ENCODE data around the gene NKRF.

Gene NKRF

DNA sequence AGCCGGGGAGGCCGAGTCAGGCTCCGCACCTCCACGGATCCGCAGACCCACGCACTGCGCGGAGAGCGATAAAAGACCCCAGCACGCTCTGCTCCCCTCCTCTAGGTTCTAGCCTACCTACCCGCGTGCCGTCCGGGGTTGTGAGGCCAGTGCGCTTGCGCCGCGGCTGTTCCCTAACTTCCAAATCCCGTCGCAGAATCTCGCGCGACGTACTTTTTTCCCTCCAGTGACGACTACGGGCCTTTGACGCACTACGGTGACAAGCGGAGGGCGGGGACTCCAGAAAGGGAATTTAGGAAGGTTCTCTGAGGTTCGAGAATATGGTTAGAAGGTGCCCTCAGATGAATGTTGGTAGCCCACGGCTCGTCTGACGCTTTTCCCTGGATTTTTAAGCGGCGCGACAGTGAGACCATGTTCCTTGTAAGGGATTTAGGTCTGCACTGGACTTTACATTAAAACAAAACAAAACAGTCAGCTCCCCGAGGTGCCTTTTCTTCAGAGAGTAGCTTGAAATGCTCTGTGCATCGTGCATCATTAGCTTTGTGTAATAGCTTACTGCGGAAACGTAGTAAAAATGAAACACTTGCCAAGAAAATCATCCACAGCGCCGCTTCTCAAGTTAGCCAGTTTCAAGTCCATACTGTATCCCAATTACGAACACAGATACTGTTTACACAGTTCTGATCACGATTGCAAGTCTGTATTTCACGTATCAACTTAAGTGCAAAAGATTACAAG, at the start of gene NKRF:
Gene NKRF (minus strand): TSS at position 145 of the 738 bp plus-strand sequence.
- DNase-seq (ENCODE audit: low read depth), result peak; percentile 81

GRCh38 chrX:119655125-119655524, 48.9 kb upstream of the NKRF start:
- in situ Hi-C loops (cut with HindIII; ENCODE audit: low sequenced_read_pairs), result no loop called here
- TF ChIP-seq, protein P1, sequence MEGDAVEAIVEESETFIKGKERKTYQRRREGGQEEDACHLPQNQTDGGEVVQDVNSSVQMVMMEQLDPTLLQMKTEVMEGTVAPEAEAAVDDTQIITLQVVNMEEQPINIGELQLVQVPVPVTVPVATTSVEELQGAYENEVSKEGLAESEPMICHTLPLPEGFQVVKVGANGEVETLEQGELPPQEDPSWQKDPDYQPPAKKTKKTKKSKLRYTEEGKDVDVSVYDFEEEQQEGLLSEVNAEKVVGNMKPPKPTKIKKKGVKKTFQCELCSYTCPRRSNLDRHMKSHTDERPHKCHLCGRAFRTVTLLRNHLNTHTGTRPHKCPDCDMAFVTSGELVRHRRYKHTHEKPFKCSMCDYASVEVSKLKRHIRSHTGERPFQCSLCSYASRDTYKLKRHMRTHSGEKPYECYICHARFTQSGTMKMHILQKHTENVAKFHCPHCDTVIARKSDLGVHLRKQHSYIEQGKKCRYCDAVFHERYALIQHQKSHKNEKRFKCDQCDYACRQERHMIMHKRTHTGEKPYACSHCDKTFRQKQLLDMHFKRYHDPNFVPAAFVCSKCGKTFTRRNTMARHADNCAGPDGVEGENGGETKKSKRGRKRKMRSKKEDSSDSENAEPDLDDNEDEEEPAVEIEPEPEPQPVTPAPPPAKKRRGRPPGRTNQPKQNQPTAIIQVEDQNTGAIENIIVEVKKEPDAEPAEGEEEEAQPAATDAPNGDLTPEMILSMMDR (IDR thresholded peaks at IDR 0.05; ENCODE audit: low read depth, low read length, missing control alignments), result no peak
- H3K4me3 ChIP-seq (ENCODE audit: low read depth, low read length), result no peak overlapping the region
- peak; percentile 13 for DNase-seq (ENCODE audit: low read depth)

More for the DNA sequence above, at the start of gene NKRF:
- TF ChIP-seq, protein P1 (IDR thresholded peaks at IDR 0.05; ENCODE audit: low read depth, low read length, missing control alignments), result no peak
- H3K4me3 ChIP-seq (ENCODE audit: low read depth, low read length), result peak within 1 kb of the TSS; percentile 71
- in situ Hi-C loops (cut with HindIII; ENCODE audit: low sequenced_read_pairs), result no loop called here

DNA sequence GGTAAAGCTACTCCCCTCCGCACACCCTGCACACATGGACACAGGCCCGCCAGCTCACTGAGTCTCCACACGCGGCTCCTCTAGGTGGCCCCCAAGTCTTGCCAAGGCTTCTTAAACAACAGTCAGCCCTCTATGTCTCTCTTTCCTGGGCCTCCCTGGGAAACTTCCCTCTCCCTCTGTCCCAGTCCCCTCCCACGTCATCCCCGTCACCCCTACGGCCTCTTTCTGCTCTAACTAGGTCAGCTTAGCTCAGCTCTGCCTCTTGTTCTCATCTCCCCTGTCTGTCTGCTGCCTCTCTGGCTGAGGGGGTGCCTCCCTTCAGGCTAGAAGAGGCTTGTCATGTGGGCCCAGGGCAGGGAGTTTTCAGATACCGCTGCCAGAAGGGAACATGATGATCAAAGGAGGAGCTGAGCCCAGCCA, 47.9 kb upstream of the NKRF start:
- in situ Hi-C loops (cut with HindIII; ENCODE audit: low sequenced_read_pairs), result no loop called here
- DNase-seq (ENCODE audit: low read depth), result no peak
- H3K4me3 ChIP-seq (ENCODE audit: low read depth, low read length), result no peak overlapping the region
- TF ChIP-seq, protein P1 (IDR thresholded peaks at IDR 0.05; ENCODE audit: low read depth, low read length, missing control alignments), result no peak

DNA sequence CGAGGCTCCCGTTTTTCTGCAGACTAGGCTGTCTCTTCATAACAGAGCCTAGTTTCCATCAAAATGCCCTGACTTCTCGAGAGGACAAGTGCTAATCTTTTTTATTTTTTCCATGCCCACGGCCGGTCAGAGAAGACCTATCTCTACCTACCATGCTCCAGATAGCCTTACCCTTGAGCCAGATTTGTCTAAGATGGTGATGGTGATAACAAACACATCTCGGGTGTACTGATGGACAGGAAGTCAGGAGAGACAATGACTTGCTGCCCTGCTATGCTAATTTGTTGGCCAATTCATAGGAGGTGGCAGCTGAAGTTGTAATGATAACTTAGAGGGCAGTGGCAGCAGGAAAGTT, 42.2 kb upstream of the NKRF start:
- TF ChIP-seq, protein P1 (IDR thresholded peaks at IDR 0.05; ENCODE audit: low read depth, low read length, missing control alignments), result no peak
- DNase-seq (ENCODE audit: low read depth), result no peak
- in situ Hi-C loops (cut with HindIII; ENCODE audit: low sequenced_read_pairs), result no loop called here
- H3K4me3 ChIP-seq (ENCODE audit: low read depth, low read length), result no peak overlapping the region

DNA sequence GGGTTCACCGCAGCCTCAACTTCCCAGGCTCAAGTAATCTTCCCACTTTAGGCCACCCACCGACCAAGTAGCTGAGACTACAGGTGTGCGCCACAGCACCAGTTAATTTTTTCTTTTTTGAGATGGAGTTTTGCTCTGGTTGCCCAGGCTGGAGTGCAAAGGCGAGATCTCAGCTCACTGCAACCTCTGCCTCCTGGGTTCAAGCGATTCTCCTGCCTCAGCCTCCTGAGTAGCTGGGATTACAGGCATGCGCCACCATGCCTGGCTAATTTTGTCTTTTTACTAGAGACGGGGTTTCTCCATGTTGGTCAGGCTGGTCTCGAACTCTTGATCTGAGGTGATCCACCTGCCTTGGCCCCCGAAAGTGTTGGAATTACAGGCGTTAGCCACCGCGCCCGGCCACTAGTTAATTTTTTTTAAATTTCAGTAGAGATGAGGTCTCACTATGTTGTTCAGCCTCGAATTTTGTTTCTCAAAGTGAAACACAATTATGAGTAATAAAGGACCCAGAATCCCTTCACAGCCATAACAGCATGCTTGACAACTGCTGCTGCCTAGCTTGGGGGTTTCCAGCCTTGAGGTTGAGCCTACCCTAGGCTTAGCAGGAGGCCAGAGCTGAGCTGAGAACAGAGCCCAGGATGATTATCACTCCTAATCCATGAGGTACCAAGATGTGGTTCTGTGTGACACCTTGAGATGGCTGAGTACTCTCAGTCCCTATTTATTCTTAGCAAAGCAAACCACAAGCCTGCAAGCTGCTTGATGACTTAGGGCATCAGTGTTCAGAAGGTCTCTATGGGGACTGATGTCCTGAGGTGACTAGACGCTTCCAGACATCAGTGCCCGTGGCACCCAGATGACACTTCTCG, 41.6 kb upstream of the NKRF start:
- H3K4me3 ChIP-seq (ENCODE audit: low read depth, low read length), result no peak overlapping the region

GRCh38 chrX:119647089-119647488, 40.9 kb upstream of the NKRF start:
- no peak overlapping the region for H3K4me3 ChIP-seq (ENCODE audit: low read depth, low read length)
- in situ Hi-C loops (cut with HindIII; ENCODE audit: low sequenced_read_pairs), result no loop called here
- TF ChIP-seq, protein P1 (IDR thresholded peaks at IDR 0.05; ENCODE audit: low read depth, low read length, missing control alignments), result no peak
- no peak for DNase-seq (ENCODE audit: low read depth)

More for the DNA sequence above, 41.6 kb upstream of the NKRF start:
- in situ Hi-C loops (cut with HindIII; ENCODE audit: low sequenced_read_pairs), result no loop called here
- no peak for DNase-seq (ENCODE audit: low read depth)
- TF ChIP-seq, protein P1 (IDR thresholded peaks at IDR 0.05; ENCODE audit: low read depth, low read length, missing control alignments), result no peak
